HAP-1 (cell line): ENCODE data around the gene WSB2.
"Not testable (repeated sequence)": the region's sequence is repeated elsewhere in the genome, so short reads cannot be mapped to it uniquely, and the experiment has no call there.

Experiments used
- DNase-seq, 2 experiments: peaks; one replicate each; pipeline ENCODE4 v3.0.0-alpha.2; 2016 to 2020; ENCODE audit warnings: low spot score in 2 of 2
- H3K27me3 ChIP-seq: fragments of 250-450 bp; sonication (Bioruptor Pico); 2 replicates; pipeline ENCODE4 v1.5.1; 2020; ENCODE audit warnings: low read depth, mild to moderate bottlenecking, moderate library complexity
- H3K36me3 ChIP-seq: fragments of 250-450 bp; sonication (Bioruptor Pico); replicated peaks from 2 replicates; pipeline ENCODE4 v1.5.1; 2020; ENCODE audit warnings: mild to moderate bottlenecking
- H3K4me1 ChIP-seq: fragments of 250-450 bp; sonication (Bioruptor Pico); 2 replicates; pipeline ENCODE4 v1.5.1; 2020; ENCODE audit warnings: mild to moderate bottlenecking
- H3K4me3 ChIP-seq: fragments of 250-450 bp; sonication (Bioruptor Pico); 2 replicates; pipeline ENCODE4 v1.5.1; 2020; ENCODE audit warnings: mild to moderate bottlenecking, moderate library complexity
- H3K9me3 ChIP-seq: fragments of 250-450 bp; sonication (Bioruptor Pico); 2 replicates; pipeline ENCODE4 v1.5.1; 2020; ENCODE audit warnings: mild to moderate bottlenecking, moderate library complexity
- in situ Hi-C: fragments of 300-500 bp; cut with MboI; formaldehyde crosslinking; loops from 3 replicates; pipeline ENCODE4 v1.14.3; 2020; ENCODE audit warnings: low sequenced_read_pairs, inconsistent platforms, mixed read lengths

WSB2 gene

DNA sequence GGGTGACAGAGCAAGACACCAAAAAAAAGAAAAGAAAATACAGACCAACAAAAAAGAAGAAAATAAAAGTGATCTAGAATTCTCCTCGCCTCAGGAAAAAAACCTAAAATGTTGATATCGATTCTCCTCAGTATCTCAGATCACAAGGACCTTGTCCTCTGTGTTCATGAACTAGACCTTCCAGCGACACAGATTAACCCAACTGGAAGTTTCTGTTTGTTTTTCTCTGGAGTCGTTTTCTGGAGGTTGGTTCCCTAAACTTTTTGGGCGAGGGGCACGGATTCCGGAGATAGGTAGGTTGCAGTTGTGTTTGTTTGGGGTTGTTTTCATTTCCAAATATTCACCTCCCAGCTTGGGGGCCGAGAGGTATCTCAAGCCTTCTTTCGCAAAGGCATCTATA lies 45.0 kb downstream of the WSB2 start:
- Histone ChIP-seq H3K9me3 (no peaks in the 10 kb centered on the region), H3K4me3 (no peak overlapping the region; the same call in 1 of the 2 replicates), H3K36me3 (peaks cover 23% of the 10 kb centered on the region), H3K27me3 (no peaks in the 10 kb centered on the region), H3K4me1 (peaks cover 13% of the 10 kb centered on the region)
- in situ Hi-C loops = loop anchor here (10.0 kb wide), 1 partner anchor 141 kb away; no protein-coding TSS in a partner anchor
- no peak for DNase-seq

DNA sequence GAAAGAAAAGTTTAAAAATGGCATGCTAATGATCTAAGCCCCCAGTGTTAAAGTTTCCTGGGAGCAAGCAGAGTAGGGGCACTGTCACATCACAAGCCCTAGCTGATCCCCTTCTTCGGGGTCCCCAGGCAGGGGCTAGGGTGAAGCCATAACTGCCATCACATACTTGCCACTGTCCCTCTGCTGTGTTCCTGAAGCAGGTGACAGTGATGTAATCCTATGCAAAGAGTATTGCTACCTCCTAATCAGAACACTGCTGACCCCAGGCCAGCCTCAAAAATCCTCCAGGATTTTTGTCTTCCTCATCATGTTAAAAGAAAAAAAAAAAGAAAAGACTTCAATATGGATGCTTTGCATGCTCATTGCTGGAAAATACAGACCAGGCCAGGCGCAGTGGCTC lies 45.7 kb downstream of the WSB2 start:
- Histone ChIP-seq H3K27me3 (no peaks in the 10 kb centered on the region), H3K4me1 (peaks cover 13% of the 10 kb centered on the region), H3K36me3 (peaks cover 17% of the 10 kb centered on the region), H3K4me3 (no peak overlapping the region), H3K9me3 (no peaks in the 10 kb centered on the region)
- no peak for DNase-seq
- in situ Hi-C loops = loop anchor here (10.0 kb wide), 1 partner anchor 141 kb away; no protein-coding TSS in a partner anchor

DNA sequence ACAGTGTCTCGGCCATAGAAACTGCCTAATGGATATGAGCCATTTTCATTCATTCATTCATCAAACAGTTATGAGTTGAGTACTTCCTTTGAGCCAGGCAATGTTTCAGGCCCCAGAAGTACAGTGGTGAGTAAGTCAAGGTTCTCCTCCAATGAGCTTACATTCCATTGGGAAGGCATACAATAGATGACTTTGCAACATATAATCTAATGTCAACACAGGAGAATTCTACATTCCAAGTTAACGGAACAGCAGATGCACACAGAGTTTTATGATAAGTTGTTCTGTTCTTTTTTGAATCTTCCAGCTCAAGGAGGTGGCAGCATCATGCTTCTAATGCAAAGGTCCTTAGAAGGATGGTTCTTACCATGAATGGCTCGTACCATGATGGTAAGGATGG lies 47.7 kb downstream of the WSB2 start:
- peaks cover 13% of the 10 kb centered on the region for H3K4me1 ChIP-seq
- H3K9me3 ChIP-seq = no peaks in the 10 kb centered on the region
- DNase-seq = no peak
- no peaks in the 10 kb centered on the region for H3K27me3 ChIP-seq
- in situ Hi-C loops = loop anchor here (10.0 kb wide), 1 partner anchor 138 kb away; no protein-coding TSS in a partner anchor
- no peaks in the 10 kb centered on the region for H3K36me3 ChIP-seq
- no peak overlapping the region for H3K4me3 ChIP-seq

DNA sequence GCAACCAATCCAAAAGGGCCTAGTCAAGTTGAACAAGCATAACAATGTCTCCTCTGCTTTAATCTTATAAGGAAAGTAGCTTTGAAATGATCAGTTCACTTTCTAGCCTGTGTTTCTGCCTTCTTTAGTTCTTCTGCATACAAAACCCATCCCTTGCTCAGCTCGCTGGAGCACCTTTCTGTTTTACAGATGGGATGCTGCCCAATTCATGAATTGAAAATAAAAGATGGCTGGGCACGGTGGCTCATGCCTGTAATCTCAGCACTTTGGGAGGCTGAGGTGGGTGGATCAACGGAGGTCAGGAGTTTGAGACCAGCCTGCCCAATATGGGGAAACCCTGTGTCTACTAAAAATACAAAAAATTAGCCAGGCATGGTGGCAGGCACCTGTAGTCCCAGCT lies 49.0 kb downstream of the WSB2 start:
- DNase-seq = no peak
- H3K27me3 ChIP-seq = no peaks in the 10 kb centered on the region
- no peak overlapping the region for H3K4me3 ChIP-seq
- no peaks in the 10 kb centered on the region for H3K9me3 ChIP-seq
- H3K36me3 ChIP-seq = no peaks in the 10 kb centered on the region
- in situ Hi-C loops = loop anchor here (10.0 kb wide), 1 partner anchor 137 kb away; no protein-coding TSS in a partner anchor
- H3K4me1 ChIP-seq = 0 out of 2 replicates have a peak, but pooled peaks cover 3% of the 10 kb centered on the region

DNA sequence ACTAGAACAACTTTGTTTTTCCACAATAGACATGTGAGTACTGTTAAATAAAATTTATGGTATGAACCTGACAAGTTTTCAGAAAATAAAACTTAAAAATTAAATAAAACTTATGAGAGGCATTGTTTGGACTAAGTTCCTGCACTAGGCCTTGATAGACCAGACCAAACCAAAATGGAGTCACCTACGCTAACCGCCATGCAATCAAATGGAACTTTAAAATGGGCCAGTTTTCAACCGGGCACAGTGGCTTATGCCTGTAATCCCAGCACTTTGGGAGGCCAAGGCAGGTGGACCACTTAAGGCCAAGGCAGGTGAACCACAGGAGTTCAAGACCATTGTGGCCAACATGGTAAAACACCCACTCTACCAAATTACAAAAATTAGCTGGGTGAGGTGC lies 49.6 kb downstream of the WSB2 start:
- H3K4me3 ChIP-seq = no peak overlapping the region
- no peak for DNase-seq
- in situ Hi-C loops = loop anchor here (10.0 kb wide), 1 partner anchor 137 kb away; no protein-coding TSS in a partner anchor
- H3K4me1 ChIP-seq = 0 out of 2 replicates have a peak, but pooled peaks cover 3% of the 10 kb centered on the region
- H3K27me3 ChIP-seq = no peaks in the 10 kb centered on the region
- H3K9me3 ChIP-seq = no peaks in the 10 kb centered on the region
- no peaks in the 10 kb centered on the region for H3K36me3 ChIP-seq

DNA sequence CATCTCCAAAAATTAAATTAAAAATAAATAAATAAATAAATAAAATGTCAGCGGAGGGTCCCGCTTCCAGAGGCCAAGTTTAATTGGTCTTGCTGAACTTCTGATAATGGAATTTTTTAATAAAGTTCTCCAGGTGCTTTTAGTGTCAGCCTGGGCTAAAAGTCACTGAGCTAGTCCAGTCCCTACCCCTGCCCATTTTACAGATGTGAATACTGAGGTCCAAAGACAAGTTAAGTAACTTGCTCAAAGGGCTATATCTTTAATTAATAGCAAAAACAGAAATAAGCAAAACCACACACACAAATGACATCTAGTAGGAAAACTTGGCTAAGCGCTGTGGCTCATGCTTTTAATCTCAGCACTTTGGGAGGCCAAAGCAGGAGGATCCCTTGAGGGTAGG lies 50.1 kb downstream of the WSB2 start:
- Histone ChIP-seq H3K27me3 (no peaks in the 10 kb centered on the region), H3K9me3 (no peaks in the 10 kb centered on the region), H3K4me3 (no peak overlapping the region), H3K4me1 (no peaks in the 10 kb centered on the region), H3K36me3 (no peaks in the 10 kb centered on the region)
- no peak for DNase-seq
- in situ Hi-C loops = loop anchor here (10.0 kb wide), 1 partner anchor 136 kb away; no protein-coding TSS in a partner anchor

DNA sequence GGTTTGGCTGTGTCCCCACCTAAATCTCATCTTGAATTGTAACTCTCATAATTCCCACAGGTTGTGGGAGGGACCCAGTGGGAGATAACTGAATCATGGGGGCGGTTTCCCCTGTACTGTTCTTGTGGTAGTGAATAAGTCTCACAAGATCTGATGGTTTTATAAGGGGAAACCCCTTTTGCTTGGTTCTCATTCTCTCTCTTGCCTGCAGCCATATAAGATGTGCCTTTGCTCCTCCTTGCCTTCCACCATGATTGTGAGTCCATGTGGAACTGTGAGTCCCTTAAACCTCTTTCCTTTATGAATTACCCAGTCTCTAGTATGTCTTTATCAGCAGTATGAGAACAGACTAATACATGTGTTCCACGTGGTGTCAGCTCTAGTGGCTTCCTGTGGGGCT lies 61.2 kb downstream of the WSB2 start:
- H3K4me1 ChIP-seq = not testable (repeated sequence)

DNA sequence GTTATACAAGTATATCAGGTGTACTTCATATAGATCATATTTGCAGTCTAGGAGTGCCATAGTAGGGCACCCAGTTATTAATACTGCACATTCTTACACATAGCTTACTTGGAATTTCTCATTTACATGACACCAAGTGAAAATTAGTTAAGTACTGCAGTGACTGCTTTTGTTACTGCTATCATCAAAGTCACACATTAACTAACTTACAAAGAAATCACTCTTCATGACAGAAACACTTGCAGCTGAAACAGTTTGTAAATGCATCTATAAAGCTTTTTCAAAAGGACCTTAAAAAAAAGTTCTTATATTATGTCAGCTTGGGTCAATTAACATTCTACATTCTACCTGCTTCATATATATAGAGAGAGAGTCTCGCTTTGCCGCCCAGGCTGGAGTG lies 62.3 kb downstream of the WSB2 start:
- H3K4me1 ChIP-seq = no peaks in the 10 kb centered on the region
- in situ Hi-C loops = no loop called here
- no peak for DNase-seq
- H3K36me3 ChIP-seq = no peaks in the 10 kb centered on the region
- no peaks in the 10 kb centered on the region for H3K9me3 ChIP-seq
- H3K27me3 ChIP-seq = no peaks in the 10 kb centered on the region
- H3K4me3 ChIP-seq = no peak overlapping the region

More for the DNA sequence above, 61.2 kb downstream of the WSB2 start:
- DNase-seq, H3K36me3 ChIP-seq, H3K9me3 ChIP-seq, H3K27me3 ChIP-seq, H3K4me3 ChIP-seq, in situ Hi-C loops: not testable (repeated sequence)

DNA sequence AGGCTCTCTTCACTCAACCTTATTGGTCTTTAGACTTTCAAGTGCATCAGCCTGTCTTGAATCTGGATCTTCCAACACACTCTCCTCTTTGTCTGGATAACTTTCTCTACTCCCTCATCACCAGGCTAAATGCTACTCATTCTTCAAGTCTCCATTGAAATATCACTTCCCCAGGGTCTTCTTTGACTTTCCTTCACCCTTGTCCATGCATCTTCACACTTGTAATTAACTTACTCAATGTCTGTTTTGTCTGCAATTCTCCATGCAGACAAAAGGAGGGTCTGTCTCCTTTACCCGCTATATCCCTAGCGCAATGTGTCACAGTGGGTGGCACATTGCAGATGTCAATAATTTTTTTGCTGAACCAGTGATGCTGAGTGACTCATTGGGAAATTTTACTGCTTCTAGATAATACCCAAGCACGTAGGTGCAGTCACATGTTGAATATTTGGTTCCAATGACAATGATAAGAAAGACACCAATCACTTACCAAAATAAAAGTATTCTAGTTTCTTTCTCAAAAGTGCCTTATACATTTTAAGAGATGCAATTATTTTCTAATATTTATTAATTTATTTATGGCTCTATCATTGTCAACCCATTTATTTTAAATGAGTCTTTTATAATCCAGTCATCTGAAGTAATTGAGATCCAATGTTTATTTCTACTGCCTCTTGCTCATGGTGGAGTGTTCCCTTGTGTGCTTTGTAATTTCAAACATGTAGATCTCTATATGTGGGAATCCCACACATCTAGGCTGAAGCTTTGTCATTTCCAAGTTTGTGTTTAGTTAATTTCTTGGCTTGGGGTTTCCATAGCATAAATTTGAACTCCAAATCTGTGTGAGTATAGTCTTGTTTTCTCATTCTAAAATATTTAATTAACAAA lies 66.2 kb downstream of the WSB2 start:
- DNase-seq = no peak
- H3K27me3 ChIP-seq = no peaks in the 10 kb centered on the region
- in situ Hi-C loops = no loop called here
- H3K9me3 ChIP-seq = no peaks in the 10 kb centered on the region
- no peak overlapping the region for H3K4me3 ChIP-seq
- H3K4me1 ChIP-seq = no peaks in the 10 kb centered on the region
- H3K36me3 ChIP-seq = no peaks in the 10 kb centered on the region

DNA sequence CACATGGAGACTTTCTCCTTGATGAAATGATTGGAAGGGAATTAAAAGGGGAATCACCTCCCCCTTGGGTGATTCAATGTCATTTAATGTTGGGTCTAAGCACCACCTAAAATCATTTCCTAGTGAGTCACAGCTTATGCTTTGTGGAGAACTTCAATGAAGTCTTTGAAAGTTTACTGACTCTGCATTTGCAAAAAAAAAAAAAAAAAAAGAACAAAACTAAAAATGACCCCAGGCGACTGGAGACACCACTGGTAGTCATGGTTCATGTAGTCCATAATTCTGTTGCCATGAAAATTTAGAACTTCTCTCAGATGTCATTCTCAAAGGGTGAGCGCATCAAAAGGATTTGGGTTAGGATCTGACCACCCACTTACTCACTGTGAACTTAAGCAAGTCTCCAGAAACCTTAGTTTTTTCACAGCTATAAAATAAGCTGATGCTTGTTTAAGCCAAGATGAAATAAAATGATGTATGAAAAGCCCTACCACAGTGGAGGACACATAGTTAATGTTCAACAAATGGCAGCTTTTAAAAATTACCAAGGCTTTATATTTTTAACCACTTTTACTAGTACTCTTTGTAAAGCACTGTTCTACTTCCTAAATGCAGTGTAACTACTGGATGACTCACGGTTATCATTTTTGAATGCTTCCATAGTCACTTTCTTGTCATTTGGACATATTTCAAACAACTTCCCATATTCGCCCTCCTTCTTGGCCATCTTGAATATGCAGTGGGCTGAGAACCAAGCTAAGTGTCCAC lies 74.1 kb downstream of the WSB2 start:
- Histone ChIP-seq H3K4me1 (no peaks in the 10 kb centered on the region), H3K9me3 (no peaks in the 10 kb centered on the region), H3K27me3 (no peaks in the 10 kb centered on the region), H3K4me3 (no peak overlapping the region), H3K36me3 (no peaks in the 10 kb centered on the region)
- DNase-seq = no peak
- in situ Hi-C loops = no loop called here

DNA sequence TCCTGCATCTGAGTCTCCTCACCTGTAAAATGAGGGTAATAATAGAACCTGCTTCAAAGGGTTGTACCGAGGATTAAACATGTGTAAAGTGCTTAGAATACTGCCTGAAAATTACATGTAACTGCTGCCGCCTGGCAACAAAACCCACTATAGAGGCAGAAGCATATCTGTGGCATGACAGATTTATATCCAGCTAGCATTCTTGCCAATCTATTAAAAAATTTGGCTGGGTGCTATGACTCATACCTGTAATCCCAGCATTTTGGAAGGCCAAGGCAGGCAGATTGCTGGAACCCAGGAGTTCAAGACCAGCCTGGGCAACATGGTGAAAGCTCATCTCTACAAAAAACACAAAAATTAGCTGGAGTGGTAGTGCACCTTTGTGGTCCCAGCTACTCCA lies 75.8 kb downstream of the WSB2 start:
- Histone ChIP-seq H3K36me3 (no peaks in the 10 kb centered on the region), H3K4me3 (no peak overlapping the region), H3K27me3 (no peaks in the 10 kb centered on the region), H3K4me1 (no peaks in the 10 kb centered on the region), H3K9me3 (no peaks in the 10 kb centered on the region)
- DNase-seq = no peak
- in situ Hi-C loops = no loop called here
